Suppressor macrophage (primary cell): ENCODE data around the gene ATF4.

Source experiments
- DNase-seq, 4 experiments: peaks; one replicate each; pipeline ENCODE4 v3.0.0-alpha.2; 2020 to 2022

Gene ATF4

DNA sequence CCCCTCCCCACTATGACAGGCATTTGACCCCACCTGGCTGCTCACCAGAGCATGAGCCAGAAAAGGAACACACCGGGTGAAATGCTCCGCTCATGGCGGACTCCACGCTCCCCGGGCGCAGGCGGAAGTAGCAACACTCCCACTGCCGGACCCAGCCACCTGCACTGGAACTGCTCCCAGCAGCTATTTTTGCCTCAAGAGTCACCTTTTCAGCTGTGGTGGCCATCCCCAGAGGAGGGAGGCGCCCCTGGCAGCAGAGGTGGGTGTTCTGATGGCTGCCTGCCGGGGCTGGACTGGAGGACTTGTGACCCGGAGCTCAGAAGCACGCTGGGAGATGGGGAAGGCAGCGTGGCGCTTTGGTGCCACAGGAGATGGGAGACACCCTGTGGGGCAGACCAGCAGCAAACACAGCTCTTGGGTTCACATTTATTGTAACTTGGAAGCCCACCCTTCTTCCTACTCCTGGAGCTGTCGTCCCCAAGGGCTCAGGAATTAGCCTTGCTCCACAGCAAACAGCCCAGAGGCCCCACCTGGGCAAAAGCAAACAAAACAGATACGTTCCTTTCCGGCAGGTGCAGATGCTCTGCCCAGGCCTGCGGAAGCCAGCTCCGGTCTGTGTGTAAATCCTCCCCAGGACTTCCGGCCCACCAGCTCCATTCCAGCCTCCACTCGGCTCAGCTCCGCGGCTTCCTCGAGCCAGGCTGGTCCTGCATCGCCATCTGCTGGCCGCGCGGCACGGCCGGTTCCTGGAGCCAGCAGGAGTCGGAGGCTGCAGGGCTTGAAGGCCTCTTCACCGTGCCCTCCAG is 8.5 kb downstream of the ATF4 start:
- DNase-seq, result peak; percentile 93 to 96 (median 95)

DNA sequence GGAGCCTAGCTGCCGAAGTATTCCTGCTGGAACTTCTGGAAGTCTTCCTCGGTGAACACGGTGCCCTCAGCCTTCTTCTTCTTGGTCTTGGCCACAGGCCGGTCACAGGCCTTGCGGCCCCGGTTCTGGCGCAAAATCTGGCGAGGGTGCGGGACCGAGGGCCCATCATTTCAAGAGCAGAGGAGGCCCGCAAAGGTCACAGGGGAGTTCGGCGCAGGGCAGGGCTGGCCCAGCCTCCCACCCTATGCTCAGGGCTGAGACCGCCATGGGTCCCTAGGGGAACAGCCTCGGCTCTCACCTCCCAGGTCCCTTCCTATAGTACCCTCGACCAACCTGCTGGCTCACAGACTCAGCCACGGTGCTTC is 9.1 kb downstream of the ATF4 start:
- no peak for DNase-seq

DNA sequence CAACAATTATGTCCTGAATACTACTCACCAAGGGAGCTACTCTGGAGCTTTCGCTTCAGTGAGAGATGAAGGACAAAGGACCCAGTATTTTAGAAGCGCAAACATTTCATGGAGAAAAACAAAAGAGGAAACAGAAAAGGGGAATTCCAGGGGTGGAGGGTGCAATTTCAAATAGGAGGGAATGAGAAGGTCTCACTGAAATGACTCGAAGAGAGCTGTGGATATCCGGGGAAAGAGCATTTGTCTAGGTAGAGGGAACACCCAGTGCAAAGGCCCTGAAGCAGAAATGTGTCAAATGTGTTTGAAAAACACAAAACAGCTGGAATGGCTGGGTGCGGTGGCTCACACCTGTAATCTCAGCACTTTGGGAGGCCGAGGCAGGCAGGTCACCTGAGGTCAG is 9.8 kb downstream of the ATF4 start:
- peak; percentile 28 to 63 (median 53) for DNase-seq

DNA sequence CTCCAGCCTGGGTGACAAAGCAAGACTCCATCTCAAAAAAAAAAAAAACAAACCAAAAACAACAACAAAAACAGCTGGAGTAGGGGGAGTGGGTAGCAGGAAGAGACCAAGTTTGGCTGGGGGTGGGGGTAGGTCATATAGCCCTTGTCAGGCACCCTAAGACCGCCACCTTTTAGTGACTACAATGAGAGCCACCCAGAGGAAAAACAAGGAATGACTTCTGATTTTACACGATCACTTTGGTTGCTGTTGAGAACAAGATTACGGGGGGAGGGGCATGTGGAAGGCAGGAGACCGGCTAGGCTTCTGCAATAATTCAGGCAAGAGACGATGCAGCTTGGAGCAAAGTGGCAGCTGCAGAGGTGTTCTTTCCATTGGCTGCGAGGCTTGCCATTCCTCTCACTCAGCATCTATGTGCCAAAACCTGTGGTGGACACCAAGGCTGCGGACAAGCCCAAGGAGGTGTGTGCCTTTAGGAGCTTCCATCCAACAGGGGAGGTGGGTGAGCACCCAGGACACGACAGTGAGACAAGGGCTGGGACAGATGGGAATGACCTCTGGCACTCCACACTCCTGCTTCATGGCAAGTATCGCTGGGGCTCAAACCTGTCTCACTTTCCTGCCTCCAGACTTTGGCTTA is 10.4 kb downstream of the ATF4 start:
- peak; percentile 49 to 73 (median 62) for DNase-seq

DNA sequence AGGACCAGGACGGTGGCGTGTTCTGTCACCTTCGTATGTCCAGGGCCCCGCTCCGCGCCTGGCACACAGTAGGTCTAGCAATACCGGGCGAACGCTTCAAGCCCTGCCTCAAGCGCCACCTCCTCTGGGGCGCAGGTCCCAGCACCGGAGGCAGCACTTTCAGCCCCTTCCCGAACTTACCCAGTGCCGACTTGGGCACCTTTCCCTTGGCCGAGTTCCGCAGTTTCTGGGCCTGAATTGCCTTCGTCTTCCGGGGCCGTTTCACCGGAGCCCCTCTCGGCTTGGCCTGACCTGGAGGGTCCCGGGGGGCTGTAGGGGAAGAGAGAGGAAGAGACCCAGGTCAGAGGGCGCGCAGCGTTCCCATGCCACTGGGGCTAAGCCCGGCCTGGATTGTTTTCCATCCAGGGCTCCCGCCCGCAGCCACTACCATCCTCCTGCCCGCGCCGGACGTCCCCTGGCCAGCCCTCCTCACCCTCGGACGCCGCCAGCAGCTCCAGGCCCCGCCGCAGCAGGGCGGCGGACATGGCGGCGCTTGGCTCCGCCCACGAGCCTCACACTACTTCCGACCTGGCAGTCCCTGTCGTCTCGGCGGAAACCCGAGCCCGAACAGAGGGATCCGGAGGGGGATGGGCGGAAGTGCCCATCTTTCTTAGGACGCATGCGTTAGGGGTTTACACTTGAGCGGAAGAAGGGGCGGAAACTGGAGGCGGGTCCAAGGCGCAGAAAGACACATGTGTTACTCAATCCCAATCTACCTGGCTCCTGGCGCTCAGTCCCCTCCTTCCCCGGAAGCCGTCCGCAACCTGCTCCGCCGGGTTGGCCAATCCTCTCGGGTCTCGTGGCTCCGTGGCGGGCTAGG is 12.1 kb downstream of the ATF4 start, which contains the start of gene RPS19BP1:
Gene RPS19BP1, minus strand, starts transcription at position 534 of the 859 bp plus-strand sequence. Its CDS starts 10 bp downstream, at position 524.
- DNase-seq, result peak; percentile 97 to 98 (median 98)

DNA sequence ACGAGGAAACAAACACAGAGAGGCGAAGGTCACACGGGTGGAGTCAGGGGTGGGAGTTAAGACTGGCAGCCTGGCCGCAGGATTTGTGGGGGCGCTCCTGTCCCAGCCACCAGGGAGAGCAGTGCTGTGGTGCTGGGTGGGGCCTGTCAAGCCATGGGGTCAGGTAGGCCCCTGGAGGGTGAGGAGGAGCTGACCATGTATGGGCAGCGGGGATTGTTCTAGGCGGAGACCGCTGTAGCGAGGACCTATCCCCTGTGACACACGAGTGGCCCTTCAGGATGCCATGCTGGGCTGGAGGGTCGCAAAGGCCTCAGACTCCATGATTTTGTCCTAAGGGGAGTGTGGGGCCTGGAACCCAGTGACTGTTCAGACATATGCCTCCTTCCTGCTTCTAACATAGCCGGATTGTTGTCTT is 13.7 kb downstream of the ATF4 start:
- no peak for DNase-seq

DNA sequence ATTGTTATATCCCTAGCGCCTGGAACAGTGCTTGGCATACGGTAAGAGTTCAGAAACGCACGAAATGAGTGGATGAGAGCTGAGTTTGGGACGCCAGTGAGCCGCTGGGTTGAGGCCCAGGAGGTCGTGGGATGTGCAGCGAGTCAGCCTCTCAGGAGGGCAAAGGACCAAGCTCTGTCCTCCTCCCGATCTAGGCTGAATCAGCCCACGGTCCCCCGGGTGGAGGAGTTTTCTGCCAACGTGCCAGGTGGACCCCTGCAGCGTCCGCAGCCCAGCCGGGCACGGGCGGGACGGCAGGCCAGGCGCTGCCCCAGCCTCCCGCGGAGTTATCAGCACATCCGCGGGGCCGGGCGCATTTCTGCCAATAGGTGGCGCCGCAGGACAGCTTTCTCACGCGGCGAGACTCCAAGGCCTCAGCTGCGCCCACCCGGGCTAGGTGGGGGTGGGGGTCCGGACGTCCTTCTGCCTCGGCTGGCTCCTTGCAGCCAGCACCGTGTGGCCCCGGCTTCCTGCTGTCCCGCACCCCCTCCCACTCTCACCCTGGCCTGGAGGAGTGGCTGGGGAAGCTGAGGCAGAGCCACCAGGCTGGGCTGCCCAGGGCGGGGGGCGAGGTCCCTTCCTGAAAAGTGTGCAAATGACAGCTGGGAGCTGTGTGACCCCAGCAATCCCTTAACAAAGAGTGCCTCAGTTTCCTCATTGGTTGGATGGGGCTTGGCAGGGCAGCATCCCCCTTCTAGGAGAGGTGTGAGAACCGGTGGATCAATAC is 14.4 kb downstream of the ATF4 start:
- DNase-seq, result peak; percentile 72 to 89 (median 84)

DNA sequence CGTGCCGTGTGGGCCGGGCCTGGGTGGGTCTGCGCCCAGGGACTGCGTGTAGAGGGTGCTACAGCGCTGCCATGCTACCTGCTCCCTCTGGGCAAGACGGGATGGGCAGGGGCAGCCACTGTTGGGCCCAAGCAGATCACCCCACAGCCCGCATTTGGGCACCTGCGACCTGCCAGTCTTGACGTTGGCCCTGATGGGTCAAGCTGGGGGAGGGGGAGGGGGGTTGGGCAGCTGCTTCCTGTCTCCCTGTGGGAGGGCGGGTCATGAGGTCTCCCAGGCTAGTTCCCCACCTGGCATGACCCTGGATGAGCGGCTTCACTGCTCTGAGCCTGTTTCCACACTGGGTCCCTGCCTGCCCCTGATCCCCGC is 15.0 kb downstream of the ATF4 start:
- no peak for DNase-seq

DNA sequence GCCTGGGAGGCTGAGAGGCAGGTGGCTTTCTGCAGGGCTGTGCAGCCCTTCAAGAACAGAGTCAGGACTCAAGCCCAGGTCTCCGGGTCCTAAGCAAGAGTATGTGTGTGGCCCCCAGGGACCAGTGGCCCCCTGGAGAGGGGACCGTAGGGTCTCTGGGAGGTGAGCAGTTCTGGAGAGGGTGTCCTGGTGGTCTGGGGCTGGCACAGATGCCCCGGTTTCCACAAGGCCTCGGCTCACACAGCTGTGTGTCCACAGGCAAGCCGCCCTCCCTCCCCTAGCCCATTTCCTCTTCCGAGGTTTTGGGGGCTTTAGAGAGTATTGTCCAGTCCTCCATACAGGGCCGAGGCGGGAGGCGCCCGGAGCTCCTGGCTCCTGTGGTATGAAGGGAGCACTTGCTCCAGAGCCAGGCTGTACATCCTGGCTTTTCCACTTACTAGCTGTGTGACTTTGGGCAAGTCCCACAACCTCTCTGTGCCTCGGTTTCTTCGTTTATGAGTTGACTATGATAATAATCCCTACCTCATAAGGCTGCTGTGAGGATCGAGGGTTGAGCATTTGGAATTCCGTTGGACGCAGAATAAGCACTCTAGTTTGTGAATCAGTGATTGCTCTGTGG is 15.6 kb downstream of the ATF4 start:
- no peak for DNase-seq

DNA sequence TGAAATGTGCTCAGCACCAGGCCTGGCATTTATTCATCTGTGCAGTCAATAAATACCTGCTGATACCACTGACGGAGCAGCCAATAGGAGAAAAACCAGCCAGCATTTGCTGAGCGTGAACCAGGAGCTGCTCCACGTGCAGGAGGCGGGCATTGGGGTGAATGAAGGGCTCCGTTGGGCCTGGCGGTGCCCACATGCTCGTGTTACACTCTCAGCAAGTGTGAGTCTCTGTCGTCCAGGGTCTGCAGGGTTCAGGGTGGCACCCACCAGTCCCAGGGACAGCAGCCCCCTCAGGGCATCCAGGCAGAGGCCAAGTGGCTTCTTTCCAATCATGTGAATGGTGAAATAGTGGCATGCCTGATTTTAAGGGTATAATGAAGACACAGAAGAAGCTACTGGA is 16.3 kb downstream of the ATF4 start:
- DNase-seq, result no peak

DNA sequence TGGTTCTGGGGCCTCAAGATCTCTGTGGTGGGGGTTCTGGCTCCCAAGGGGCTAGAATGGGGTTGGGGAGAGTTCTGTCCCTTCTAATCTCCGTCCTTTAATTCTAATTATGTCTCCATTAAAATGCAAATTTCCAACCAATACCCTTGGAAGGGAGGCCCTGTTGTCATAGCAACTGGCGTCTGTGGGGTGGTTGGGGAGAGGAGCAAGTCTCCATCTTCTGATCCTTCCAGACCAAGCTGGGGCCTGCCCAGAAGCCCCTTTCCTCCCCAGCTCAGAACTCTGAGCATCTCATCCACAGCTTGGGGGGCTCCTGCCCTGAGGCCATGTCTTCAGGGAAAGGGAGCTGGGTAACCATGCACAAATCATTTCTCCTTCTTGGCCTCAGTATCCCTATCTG is 17.6 kb downstream of the ATF4 start:
- DNase-seq, result no peak

DNA sequence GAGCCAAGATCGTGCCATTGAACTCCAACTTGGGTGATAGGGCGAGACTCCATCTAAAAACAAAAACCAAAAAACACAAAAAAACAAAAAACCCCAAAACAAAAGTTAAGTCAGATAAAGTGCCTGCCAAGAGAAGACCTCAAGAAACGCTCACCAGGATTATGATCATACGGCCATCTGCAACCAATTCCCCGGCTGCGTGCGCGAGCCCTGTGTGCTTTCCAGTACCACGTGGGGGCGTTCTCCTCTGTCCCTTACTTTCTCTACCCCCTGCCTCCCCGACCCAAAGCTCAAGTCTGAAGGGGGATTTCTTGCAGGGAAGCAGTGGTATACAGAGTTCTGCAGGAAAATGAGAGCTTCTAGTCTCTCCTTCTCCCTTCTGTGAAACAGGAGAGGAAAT is 22.7 kb downstream of the ATF4 start:
- DNase-seq, result peak in 1 of 4 experiments; percentile 46

DNA sequence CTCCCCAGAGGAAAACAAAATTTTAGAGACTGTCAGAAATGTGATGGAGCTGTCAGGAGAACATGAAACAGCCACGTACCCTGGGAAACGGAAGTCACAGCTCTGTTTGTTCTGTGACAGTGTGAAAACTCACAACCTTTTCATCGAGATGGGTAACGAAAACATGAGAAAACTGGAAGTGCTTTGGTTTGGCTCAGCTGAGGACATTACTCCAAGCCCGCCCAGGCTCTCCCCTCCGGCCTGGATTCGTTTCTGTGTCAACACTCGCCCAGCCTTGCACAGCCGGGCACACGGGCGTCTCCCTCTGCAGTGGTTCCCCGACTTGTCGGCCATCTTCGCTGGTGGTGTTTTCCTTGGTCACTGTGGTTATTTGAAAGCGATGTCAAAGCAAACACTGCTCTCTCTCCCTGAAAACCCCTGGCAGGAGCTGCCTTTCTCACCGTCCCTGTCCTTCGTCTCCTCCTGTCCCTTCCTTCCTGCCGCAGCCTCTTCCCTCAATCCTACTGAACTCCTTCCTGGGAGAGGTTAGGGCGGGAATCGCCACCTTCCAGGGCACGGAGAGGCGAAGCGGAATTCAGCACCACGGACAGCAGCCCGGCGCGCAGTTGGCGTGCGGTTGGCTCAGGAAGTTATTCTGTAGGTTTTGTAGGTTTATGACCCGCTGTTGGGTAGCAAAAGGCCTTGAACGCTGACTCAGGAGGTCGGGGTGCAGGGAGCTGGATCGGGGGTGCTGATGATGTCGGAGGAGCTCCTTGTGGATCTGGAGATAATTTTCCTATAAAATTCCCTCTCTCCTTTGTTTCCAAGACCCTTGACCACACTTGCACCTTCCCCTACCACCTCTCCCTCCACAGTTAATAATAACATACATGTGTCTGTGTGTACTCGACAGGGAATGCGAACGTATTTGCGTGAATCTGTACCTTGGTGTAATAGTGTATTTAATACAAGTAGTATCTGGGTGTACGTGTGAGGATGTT is 25.3 kb downstream of the ATF4 start:
- peak; percentile 36 to 82 (median 66) for DNase-seq

DNA sequence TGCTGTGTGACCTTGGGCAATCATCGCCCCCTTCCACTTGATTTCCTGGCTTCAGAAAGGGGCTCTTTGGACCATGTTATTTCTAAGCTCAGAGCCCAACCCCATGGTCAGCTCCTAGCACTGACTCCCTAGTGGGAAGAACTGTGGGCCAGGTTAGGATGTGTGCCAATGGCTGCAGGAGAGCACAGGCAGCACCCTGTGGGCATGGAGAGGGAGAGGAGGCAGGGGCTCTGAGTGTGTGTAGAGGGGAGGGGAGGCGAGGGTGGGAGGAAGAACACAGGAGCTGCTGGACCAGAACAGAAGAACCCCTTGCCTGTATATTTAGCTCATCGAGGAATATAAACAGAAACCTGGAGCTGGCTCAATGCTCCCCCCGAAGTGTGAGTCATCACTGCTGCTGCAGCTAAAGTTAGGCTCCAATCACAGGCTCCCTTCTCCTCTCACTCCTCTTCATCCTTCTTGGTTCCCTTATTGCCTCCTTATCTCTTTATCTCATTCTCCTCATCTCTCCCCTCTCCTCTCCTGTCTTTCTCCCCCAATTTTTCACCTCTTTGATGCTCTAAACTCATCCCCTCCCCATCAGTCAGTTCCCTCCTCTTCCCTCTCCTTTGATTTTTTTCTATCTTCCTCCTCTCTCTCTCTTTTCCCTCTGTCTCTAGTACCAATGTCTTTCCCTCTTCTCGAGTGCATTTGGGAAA is 26.7 kb downstream of the ATF4 start:
- no peak for DNase-seq

DNA sequence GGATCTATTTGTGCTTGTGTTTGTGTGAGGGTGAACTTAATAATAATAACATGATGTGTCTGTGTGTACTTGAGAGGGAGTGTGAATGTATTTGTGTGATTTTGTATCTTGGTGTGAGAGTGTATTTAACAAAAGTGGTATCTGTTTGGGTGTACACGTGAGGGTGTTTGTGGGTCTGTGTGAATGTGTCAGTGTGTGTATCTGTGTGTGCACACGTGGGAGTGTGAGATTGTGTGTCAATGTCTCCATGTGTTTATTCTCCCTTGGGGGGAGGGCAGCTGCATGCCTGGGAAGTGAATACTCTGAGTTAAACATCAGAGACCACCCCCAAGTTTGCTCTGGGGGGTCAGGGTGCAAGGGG is 27.2 kb downstream of the ATF4 start:
- no peak for DNase-seq

DNA sequence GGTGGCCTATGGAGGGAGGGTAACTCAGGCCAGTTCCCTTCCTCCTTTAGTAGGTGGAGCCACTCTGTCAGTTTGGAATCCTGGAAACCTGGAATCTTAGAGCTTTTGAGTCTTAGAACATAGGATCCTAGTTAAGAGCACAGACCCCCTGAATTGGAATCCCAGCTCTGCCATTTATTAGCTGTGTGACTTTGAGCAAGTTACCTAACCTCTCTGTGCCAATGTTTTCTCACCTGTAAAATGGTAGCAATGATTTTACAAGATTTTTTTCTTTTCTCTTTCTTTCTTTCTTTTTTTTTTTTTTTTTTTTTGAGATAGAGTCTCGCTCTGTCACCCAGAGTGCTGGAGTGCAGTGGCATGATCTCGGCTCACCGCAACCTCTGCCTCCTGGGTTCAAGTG is 33.1 kb downstream of the ATF4 start:
- DNase-seq, result no peak

DNA sequence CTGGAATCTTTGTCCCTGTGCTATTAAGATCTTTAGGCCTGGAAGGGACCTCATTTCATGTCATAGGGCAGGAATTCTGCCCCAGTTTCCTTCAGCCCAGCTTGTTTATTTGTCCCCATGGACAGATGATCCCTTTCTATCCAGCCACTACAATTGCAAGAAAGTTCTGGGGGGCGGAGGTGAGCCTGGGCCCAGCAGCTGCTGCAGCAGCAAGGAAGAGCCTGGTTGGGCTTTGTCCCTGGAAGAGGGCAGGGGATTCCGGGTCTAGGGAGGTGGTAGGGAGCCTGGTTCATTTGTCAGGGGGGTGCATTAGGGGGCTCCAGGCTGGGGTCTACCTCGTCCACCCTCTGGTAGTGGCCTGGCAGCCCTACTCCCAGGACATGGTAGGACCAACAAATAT is 33.8 kb downstream of the ATF4 start:
- DNase-seq, result no peak

DNA sequence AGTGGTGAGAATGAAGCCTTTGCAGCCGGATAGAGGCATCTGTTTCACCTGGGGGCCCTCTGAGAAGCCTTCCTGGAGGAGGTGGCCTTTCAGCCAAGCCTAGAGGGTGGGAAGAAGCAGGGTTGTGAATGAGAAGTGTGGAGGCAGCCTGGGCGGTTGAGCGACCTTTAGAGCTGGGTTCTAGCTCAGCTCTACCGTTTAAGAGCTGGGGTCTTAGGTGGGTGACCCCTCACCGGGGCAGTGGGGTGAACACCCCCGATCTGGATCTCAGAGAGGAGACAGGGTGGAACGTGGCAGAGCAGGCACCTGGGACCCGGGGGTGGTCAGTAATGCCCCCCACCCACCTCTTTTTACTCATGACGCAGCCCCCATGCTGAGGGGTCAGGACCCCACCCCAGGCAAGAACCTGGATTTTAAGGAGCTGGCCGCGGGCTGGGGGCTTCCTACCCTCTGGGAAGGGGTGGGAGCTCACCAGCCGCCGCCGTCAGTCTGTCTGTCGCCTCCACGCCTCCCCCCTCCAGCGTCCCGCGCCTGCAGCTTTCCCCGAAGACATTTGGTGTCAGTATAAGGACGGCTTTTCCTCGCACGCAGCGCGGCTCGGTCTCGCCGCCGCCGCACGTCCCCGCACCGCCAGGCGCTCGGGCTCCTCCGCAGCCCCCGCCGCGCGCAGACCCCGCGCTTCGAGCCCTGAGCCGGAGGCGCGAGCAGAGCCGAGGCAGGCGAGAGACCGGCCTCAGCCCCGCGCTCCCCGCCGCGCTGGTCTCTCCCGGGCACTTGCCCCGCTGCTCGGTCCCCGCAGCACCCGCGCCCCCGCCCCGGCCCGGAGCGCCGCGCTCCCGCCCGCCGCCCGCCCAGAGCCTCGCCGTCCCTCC is 36.8 kb downstream of the ATF4 start:
- no peak for DNase-seq

DNA sequence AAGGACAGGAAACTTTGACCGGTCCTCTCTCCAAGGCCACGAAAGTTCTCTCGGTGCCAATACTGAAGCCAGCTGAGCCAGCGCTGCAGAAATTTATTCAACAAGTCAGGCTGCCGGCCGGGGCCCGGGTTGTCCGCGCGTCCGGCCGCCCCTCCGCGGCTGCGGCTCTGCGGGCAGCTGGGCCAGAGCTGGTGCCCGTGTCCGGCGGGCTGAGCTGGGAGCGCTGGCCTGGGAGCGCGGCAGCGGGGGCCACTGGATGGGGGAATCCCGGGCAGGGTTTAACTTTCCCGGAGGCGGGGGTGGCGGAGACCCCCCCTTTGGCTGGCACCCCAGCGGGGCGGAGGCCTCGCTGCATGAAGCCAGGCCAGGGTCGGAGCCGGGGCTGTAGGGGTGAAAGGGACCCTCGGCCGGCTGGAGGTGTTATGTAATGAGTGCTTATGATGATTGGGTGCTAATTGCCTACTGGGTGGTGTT is 37.9 kb downstream of the ATF4 start:
- DNase-seq, result no peak
